CD4-positive, alpha-beta T cell treated with Interleukin-17A for 1 hour (primary cell): ENCODE data around the gene SLC25A10.

Experiments used
- DNase-seq: peaks from one replicate; pipeline ENCODE4 v3.0.0-alpha.2; 2020

Gene SLC25A10

GRCh38 chr17:81687770-81688541 is 24.1 kb upstream of the SLC25A10 start:
- DNase-seq, result no peak

DNA sequence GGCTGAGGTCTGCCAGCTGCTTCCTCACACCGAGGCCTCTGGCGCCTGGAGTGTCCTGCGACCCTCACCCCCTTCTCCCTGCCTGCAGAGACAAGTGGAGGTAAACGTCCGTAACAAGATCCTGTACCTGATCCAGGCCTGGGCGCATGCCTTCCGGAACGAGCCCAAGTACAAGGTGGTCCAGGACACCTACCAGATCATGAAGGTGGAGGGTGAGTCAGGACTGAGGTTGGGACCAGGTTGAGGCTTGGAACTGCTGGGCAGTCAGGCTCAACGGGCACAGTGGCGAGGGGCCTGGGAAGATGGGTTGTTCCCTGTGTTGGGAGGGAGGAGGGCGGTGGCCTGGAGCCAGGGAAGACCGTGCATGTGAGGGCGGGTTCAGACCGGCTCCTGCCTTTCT is 23.5 kb upstream of the SLC25A10 start:
- DNase-seq, result no peak

- no peak for DNase-seq
Observed at GRCh38 chr17:81690066-81690465, 22.0 kb upstream of the SLC25A10 start.

GRCh38 chr17:81690549-81690948 is 21.5 kb upstream of the SLC25A10 start:
- no peak for DNase-seq

- DNase-seq, result no peak
Observed at GRCh38 chr17:81691196-81691595, 20.9 kb upstream of the SLC25A10 start.

GRCh38 chr17:81691608-81692007 is 20.5 kb upstream of the SLC25A10 start:
- no peak for DNase-seq

GRCh38 chr17:81693509-81694210 is 18.4 kb upstream of the SLC25A10 start:
- no peak for DNase-seq

- no peak for DNase-seq
Observed at GRCh38 chr17:81694810-81695209, 17.3 kb upstream of the SLC25A10 start.

- no peak for DNase-seq
Observed at GRCh38 chr17:81695211-81695610, 16.9 kb upstream of the SLC25A10 start.

GRCh38 chr17:81695801-81696200 is 16.3 kb upstream of the SLC25A10 start:
- no peak for DNase-seq

GRCh38 chr17:81696218-81696941 is 15.7 kb upstream of the SLC25A10 start:
- no peak for DNase-seq

DNA sequence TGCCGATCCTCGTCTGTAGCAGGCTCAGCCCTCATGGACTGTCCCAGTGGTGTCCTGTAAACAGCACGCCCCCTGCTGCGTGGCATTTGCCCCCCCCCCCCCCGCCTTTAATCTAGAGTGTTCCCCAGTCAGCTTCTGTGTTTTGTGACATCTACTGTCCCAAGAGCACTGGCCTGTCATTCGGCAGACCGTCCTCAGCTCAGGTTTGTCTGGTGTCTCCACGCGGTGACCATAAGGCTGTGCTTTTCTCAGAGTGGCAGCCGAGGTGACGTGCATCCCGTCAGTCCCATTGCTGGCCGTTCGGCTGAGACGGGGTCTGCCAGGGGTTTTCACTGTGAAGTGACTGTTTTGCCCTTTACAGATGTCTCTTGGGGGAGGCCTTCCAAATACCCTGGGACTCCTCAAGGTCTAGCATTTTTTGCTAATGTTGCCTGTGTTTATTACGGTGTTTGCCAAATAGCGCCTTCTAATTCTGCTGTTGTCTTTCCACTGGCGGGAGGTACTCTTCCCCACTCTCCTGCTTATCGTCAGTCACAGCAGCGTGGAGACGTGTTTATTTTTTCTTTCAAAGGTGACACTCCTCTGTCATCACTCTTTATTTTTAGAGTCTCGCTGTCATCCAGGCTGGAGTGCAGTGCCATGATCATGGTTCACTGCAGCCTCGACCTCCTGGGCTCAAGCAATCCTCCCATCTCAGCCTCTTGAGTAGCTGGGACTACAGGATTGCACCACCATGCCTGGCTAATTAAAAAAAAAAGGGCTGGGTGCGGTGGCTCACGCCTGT is 14.6 kb upstream of the SLC25A10 start:
- DNase-seq, result no peak

DNA sequence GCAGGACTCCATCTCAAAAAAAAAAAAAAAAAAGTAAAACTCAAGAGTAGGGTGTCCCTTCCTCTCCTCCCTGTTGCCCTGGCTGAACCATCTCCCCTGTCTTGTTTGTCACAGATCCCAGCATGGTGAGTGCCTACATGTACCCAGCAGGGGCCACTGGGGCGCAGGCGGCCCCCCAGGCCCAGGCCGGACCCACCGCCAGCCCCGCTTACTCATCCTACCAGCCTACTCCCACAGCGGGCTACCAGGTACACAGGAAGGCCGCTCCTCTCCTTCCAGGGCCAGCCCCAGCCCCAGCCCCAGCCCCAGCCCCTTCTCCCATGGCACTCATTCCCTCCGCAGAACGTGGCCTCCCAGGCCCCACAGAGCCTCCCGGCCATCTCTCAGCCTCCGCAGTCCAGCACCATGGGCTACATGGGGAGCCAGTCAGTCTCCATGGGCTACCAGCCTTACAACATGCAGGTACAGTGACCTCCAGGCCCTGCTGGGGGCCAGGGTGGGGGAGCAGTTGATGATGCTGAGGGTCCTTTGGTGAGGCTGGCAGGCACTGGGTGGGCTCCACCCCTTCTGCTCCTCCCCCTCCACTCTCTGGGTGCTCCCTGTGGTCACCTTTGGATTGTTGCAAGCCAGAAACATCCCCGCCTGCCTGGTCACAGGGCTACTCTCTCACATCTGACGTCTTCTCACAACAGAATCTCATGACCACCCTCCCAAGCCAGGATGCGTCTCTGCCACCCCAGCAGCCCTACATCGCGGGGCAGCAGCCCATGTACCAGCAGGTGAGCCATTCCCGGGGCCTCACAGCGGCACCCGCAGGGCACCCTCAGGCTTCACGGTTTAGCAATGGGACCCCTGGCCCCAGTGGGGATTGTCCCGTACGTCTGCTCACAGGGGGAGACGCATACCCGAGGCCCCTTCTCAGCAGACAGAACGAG is 11.5 kb upstream of the SLC25A10 start:
- DNase-seq, result no peak

DNA sequence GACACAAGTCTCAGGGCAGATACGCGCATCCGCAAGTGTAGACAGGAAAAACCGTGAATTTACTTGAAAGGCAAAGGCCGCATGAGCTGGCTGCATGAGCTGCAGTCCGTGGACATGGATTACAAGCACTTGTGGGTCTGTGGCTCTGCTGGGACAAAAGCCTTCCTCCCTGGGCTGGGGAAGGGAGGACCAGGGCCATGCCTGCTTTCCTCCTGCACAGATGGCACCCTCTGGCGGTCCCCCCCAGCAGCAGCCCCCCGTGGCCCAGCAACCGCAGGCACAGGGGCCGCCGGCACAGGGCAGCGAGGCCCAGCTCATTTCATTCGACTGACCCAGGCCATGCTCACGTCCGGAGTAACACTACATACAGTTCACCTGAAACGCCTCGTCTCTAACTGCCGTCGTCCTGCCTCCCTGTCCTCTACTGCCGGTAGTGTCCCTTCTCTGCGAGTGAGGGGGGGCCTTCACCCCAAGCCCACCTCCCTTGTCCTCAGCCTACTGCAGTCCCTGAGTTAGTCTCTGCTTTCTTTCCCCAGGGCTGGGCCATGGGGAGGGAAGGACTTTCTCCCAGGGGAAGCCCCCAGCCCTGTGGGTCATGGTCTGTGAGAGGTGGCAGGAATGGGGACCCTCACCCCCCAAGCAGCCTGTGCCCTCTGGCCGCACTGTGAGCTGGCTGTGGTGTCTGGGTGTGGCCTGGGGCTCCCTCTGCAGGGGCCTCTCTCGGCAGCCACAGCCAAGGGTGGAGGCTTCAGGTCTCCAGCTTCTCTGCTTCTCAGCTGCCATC is 10.6 kb upstream of the SLC25A10 start:
- DNase-seq, result no peak

DNA sequence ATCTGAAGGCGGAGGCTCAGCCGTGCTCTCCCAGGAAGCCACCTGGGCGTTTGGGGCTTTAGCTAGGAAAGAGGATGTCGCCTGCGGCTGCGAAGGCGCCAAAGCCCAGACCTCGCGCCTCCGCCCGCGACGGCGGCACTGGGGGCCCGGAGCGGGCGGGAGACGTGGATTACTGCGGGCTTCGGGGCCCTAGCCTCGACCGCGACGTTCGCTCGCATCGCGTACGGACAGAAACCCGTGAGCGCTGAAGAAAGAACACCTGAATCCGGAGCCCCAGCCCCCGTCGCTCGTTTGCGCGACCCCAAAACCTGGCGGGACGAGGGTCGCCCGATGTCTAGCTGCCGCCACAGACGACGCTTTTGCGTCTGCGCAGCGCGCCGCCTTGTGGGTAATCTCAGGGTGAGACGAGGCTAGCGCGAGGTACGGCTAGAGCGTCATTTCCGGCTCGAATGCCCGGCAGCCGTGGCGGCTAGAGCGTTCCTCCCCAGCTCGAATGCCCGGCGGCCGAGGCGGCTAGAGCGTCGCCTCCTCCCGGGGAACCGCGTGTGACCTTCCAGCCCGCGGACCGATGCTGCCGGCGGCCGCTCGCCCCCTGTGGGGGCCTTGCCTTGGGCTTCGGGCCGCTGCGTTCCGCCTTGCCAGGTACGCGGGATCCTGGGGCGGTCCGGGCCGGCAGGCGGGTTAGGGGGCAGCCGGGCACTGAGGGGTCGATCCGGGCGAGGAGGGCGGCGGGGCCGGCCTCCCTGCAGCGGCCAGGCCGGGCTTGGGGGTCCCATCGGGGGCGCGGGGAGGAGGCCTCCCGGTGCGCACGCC is 8.9 kb upstream of the SLC25A10 start, which contains the start of gene MRPL12:
TSS of gene MRPL12 (plus strand) at position 434 of the 813 bp plus-strand sequence. CDS start at position 569, 135 bp downstream.
- DNase-seq, result peak; percentile 90

- peak; percentile 25 for DNase-seq
Observed at GRCh38 chr17:81703747-81704654, 8.1 kb upstream of the SLC25A10 start.

GRCh38 chr17:81705518-81706231 is 6.4 kb upstream of the SLC25A10 start:
- DNase-seq, result no peak

GRCh38 chr17:81706232-81706611 is 5.9 kb upstream of the SLC25A10 start:
- DNase-seq, result no peak
